Left colon (tissue), 2 donors: ENCODE measurements around the gene SERPINH1. TPM values are rescaled to one million over a fixed set of nuclear protein-coding genes. Genes with fewer than 3 reads are reported as not detected.

Experiments
- ATAC-seq: fragments of 200-7000 bp; cut with Tn5 transposase; one replicate; pipeline ENCODE4 v1.9.1; 2020; ENCODE audit warnings: mild to moderate bottlenecking, moderate library complexity
- DNase-seq, 2 donors: peaks; one replicate each; pipeline ENCODE4 v3.0.0-alpha.2; 2020
- intact Hi-C, 2 donors: fragments of 100-400 bp; cut with DNase I in 1 of 2; cut with micrococcal nuclease in 1 of 2; formaldehyde crosslinking; loops; one replicate each; pipeline versions ENCODE4 v1.11.2 to v1.14.0; 2022; cut with DNase I, micrococcal nuclease
- long read RNA-seq: library from polyadenylated mRNA; unstranded; transcript quantifications from one replicate; pipeline ENCODE4 v2.0.0, GENCODE V29; 2021
- total RNA-seq, 2 donors: library from RNA; stranded (reverse); fragmentation: NEBNext Ultra II Directional; extraction: Animal tissue kit (Norgen Biotek cat#: 25700); gene quantifications; one replicate each; pipeline ENCODE4 v1.2.1, GENCODE V29; 2021
- donor health status: DM: no; HTN: no; CAD: no.
- donor health status: DM: yes; HTN: yes; CAD: no.

The SERPINH1 gene
- total RNA-seq: 10 to 100 TPM; 24.0 to 41.5 TPM
- long read RNA-seq, transcript SERPINH1-201 (5 exons, 2,225 nt): major isoform, 9 of 11 reads
- long read RNA-seq, partial matches to known transcripts: 1 of 11 reads
- long read RNA-seq, other reads (novel, unspliced or antisense): 1 of 11 reads

DNA sequence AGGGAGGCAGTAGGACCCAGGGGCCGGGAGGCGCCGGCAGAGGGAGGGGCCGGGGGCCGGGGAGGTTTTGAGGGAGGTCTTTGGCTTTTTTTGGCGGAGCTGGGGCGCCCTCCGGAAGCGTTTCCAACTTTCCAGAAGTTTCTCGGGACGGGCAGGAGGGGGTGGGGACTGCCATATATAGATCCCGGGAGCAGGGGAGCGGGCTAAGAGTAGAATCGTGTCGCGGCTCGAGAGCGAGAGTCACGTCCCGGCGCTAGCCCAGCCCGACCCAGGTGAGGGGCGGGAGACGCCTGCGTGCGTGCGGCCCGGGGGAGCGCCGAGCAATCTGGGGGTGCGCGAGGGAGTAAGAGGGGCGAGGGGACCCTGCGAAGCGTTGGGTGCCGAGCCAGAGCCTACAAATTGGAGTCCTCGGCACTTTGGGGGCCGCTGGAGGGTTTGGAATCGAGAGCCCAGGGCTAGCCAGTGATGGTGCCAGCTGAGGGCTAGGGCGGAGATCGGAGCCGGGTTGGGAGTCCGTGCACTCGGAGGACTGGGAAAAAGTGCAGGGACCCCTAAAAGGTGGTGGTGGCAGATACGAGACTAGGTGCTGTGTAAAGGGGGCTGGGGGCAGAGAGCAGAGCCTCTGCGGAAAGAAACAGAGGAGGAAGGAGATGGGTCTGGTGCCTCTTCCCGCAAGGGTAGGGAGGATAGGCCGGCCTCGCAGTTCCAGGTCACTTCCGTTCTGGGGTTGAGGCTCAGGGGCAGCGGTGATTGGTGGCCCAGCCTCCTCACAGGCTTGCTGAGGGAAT is at the start of gene SERPINH1:
Gene SERPINH1, plus strand, starts transcription at position 206 of the 788 bp plus-strand sequence. CDS start 4,097 bp downstream, outside the sequence.
- intact Hi-C loops: no loop called here
- ATAC-seq (peak; percentile 91), DNase-seq (peak; percentile 85 to 92)

DNA sequence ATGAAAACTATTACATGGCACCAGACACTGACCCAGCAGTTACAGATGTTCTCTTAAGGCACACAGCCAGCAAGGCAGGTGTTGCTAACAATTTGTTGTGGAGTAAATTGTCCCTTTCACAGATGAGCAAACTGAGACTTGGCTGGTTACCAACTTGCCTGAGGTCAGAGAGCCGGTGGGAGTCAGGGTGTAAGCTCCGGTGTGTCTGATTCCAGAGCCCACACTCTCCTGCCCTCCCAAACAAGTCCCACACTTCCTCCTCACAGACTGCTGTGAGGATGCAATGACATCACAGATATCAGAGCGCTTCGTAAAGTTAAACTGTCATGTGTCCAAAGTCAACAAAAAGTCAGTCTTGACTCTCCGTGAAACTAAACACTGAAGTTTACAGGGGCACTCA is 48.8 kb upstream of the SERPINH1 start:
- DNase-seq (no peak), ATAC-seq (peak; percentile 73)
- intact Hi-C loops: no loop called here

DNA sequence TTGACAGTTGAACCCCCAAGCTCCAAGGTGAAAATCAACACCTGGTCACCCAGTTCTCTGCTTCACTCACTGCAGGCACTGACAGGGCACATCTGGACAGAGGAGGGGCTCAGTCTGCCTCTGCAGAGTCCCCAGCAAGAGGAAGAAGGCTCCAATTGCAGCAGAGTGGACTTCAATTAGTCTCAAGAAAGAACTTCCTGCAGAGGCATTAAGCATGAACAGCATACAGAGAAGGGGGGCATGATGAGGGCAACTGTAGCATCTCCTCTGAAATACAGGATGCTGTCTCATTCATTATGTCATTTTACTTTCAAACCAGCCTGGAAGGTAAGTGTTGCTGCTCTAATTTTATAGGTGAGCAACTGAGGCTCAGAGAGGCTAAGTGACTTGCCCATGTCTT is 47.5 kb upstream of the SERPINH1 start:
- DNase-seq (no peak), ATAC-seq (no peak)
- intact Hi-C loops: no loop called here

DNA sequence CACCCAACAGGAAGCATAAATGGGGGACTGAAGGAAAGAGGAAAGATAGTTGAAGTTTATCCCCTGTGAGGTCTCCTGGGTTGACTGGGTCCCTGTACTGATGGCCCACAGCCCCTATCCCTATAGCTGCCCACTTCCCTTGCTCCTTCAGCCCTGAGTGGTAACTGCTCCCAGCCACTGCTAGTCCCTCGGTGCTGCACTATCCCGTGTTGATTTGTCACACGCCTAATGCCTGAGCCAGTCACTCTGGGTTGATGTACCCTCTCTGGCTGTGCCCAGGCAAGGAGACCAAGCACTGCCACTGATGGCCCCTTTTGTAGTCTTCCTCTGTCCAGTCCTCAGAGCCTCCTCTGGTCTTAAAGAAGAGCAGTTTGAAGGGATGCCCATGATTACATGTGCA is 45.9 kb upstream of the SERPINH1 start:
- intact Hi-C loops: no loop called here
- no peak for DNase-seq
- no peak for ATAC-seq

DNA sequence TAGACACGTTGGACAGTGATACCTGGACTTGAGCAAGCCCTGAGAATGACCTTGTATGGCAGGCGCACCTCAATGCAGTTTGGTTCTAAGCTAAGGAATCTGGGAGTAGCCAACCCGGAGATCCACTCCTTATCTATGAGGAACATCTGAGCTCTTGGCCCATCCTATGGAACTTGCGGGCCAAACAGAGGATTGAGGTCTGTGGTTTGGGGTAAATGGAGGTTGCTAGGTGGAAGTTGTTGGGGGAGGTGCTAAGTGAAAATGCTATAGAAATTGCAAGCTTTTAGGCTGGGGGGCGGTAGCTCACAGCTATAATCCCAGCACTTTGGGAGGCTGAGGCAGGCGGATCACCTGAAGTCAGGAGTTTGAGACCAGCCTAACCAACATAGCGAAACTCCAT is 45.2 kb upstream of the SERPINH1 start:
- no peak for DNase-seq
- intact Hi-C loops: no loop called here
- no peak for ATAC-seq

DNA sequence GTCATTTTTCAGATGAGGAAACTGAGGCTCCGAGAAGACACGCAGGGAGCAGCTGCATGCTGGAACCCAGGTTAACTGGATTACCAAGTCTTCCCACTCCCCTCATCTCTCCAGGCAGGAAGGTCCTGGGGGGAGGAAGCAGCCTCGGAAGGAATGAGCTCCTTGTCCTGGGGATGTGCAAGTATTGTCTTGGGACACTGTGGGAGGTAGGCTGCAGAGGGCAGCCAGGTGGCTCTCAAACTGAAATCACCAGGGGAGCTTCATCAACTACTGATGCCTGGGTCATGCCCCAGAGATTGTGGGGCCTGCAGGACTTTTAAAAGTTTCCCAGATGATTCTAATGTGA is 43.9 kb upstream of the SERPINH1 start:
- intact Hi-C loops: no loop called here
- no peak for DNase-seq

DNA sequence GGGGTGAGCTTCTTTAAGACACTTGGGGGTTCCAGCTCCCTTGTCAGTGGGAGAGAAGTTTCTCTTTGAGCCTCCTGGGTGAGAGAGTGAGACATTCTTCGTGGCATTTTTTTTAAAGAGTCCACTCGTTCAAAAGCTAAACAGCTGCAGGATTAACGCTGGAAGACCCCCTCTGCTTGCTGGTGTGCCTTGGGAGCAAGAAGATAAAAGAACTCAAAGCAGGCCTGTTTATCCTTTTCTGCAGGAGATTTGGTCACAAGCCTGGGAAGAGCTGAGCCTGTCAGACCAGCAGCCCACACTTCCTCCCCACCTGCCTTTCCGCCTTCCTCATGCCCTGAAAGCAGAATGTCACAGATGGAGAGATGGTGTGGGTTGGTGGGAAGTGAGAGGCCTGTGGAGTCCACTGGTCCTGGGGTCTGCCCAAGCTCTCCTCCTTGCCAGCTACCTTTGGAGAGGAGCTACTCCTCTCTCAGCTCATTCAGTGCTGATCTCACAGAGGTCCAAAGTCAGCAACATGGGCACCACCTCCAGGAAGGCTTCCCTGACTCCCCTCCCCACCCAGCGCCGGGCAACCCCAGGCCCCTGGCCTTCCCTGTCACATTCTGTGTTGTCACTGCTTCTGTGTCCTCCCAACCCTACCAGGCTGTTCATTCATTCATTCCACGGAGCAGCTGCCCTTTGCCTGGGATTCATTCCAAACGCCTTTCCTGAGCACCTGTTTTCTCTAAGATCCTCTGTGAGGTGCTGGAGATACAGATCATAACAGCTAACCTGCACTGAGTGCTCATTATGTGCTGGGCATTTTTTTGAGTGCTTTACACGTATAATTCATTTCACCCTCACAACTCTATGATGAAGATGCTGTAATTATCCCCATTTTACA is 43.0 kb upstream of the SERPINH1 start:
- ATAC-seq (no peak), DNase-seq (no peak)
- intact Hi-C loops: no loop called here

More for the DNA sequence above, 43.9 kb upstream of the SERPINH1 start:
- no peak for ATAC-seq

DNA sequence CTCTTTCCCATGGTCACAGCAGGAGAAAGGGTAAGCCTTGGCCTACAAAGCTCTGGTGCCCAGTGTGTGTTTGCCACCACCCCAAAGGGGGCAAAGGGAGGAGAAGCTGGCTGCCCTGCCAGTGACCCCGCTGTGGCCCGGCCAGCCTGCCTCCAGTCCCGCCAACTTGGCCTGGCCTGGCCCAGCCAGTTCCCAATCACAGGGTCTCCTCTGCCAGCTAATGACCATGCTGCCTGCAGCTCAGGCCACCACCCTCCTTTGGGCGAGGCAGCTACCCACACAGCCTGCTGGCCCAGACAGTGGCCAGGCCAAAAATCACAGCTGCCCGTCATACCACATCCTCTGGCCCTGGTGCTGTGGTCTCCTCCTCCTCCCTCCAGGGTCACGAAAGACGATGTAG is 41.4 kb upstream of the SERPINH1 start:
- no peak for DNase-seq
- intact Hi-C loops: no loop called here
- ATAC-seq: no peak

DNA sequence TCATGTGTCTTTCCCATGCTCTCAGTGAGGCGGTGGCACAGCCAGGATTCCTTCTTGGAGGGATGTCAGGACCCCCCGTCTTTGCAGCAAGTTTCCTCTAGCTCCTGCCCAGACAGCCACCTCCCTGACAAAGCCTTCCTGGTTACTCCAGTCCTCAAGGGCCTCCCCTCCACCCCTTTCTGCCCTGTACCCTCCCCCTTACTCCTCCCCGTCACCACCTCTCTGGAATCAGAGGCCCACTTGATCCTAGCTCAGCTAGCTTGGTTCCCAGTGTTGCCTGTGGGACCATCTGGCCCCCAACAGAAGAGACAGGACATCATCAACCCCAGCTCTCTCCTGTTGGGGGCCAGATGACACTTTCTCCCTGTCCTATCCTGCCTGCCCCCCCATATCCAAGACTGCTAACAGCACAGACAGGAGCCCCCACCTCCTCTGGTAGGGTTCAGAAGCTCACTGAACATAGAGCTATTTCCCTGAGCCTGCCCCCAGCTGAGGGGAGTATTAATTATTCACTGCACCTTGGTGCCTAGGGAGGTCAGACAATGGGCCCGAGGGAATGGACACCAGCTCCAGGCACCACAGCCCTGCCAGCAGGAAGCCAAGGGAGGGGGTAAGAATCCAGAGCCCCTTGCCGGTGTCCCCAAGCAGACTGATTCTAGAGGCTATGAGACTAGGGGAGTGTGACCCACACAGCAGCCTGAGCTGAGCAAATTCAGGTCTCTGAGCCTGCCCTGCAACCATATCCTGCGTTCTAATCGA is 39.6 kb upstream of the SERPINH1 start:
- no peak for DNase-seq

DNA sequence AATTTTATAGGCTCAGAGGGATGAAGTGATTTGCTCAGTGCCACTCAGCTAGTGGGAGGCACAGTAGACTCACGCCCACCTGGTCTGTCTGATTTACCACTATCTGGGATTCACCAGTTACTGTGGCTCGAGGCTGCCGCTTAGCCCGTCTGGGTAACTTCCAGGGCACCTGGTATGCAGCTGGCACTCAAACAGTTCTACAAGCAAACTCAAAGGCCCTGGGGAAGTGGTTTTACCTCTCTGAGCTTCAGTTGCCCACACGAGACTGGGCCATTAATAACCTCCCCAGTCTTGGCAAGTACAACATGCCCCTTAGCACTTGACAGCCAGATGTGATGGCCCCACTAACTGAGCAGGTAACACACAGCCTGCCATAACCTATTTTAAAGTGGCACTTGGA is 38.9 kb upstream of the SERPINH1 start:
- DNase-seq (no peak), ATAC-seq (no peak)
- intact Hi-C loops: no loop called here

More for the DNA sequence above, 39.6 kb upstream of the SERPINH1 start:
- ATAC-seq: no peak
- intact Hi-C loops: no loop called here

DNA sequence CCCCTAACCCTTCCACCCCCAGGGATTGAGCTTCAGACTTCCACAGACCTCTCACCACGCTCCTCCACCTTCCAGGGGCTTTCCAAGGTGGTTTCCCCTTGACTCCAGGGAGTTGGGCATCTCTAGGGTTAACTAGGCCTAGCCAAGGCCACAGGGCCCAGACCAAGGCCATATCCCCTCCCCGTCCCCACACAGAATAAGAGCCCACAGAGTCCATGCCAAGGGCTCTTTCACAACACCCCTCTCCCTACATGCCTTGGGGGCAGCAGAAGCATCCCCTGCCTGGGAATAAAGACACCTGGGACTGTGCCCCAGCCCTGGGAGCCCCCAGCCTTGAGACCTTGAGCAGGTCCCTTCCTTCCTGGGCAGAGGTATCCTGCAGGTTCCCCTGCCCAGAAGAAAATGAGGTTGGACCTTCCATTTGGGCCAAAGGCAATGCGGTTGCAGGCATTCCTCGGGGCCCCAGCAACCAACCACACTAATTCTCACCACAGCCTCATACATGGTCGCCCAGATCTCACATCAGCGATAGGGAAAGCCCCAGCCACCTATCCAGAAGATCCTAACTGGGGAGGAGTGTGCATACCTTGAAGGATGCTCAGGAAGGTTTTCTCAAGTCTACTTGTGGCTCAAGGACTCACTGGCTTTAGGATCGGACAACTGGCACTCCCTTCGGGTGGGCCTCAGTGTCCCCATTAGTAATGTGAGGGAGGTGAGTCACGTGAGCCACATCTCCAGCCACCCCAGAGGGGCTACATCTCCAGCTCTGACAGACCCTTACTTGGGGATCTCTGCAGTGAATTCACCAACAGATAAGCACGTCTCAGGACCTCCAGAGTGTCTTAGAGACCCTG is 38.0 kb upstream of the SERPINH1 start:
- no peak for ATAC-seq
- intact Hi-C loops: no loop called here
- DNase-seq: no peak

DNA sequence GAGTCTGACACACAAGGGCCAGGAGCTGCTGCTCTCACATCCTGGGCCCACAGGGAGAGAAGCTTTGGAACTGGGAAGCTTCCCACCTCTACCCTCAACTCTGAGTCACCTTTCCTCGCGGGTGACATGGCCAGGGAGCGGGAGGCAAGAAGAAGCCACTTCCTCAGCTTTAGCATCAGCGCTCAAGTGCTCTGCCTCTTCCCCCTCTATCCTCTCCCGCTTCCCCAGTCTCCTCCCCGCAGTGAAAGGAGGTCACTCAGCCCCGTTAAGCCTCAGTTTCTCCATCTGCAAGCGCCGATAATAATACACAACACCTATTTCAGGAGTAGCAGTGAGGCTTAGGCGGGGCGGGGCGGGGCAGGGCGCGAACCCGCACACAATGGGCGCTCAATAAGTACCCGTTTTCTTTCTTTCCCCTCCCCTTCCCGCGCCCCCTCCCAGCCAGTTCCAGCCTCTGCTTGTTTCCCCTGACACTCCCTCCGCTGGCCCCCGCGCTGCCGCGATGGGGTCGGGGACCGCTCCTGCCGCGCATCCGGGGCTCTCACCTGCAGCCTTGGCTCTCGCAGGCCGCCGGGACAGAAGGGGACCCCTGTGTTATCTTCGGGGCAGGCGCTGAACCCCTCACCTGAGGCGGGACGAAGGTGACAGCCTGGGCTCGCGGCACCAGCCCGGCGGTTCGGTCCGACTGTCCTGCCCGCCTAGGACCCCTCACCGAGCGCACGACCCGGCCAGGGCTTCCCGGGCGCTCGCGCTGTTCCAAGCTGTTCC is 37.2 kb upstream of the SERPINH1 start:
- ATAC-seq (peak; percentile 5), DNase-seq (peak in 1 of 2 donors; percentile 47)
- intact Hi-C loops: no loop called here

DNA sequence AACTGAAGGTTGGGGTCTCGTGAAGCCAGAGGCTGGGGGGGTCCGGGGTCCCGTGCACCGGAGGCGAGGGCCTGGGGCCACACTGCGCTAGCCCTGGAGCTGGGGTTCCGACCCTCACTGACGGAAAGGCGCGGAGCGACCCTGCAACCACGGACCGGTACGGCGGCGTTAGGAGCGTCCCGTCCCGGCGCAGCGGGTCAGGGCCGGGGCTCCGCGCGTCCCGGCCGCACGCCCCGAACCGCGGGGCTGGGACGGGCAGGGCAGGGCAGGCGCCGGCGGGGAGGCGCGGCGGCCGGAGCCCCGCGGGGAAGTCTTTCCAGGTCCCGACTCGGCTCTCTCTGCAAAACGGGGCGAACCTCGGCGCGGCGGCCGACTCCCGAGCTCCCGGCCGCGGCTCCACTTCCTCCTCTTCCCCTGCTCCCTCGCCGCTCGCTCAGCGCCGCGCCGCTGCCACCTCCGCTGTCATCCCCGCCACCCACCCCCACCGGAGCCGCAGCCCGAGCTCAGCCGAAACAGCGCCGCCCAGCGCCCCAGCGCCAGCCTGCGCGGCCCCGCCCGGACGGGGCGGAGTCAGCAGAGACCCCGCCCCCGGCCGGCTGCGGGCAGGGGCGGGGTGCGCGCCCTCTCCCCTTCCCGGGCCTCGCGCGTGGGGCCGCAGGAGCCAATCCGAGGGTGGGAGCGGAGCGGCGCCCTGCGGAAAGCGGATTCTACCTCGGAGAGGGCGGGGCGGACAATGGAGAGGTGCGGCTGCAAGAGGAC is 36.4 kb upstream of the SERPINH1 start, which contains the start of gene GDPD5:
Gene GDPD5, minus strand, starts transcription at position 509 of the 759 bp plus-strand sequence. CDS start 48,206 bp downstream, outside the sequence.
- DNase-seq (peak; percentile 83 to 84), ATAC-seq (peak; percentile 96)
- intact Hi-C loops: loop anchor here in 1 of 2 donors (2.0 kb wide), 1 partner anchor 123 kb away; no protein-coding TSS in a partner anchor

DNA sequence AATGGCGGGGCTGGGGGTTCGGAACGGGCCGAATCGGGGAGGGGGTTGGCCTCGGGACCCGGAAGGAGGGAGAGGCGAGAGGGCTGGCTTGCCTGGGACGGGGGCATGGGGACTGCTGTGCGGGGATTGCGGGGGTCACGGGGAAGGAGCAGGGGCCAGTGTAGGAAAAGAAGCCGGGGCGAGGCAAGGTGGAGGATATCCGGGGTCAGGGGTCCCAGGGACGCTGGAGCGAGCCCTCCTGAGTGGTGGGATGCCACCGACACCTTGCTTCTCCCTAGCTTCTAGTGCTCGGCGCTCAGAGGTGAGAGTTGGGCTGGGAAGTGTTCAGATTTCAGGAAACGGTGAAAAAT is 35.9 kb upstream of the SERPINH1 start:
- no peak for DNase-seq
- intact Hi-C loops: loop anchor here in 1 of 2 donors (2.0 kb wide), 1 partner anchor 123 kb away; no protein-coding TSS in a partner anchor
- peak; percentile 1 for ATAC-seq

DNA sequence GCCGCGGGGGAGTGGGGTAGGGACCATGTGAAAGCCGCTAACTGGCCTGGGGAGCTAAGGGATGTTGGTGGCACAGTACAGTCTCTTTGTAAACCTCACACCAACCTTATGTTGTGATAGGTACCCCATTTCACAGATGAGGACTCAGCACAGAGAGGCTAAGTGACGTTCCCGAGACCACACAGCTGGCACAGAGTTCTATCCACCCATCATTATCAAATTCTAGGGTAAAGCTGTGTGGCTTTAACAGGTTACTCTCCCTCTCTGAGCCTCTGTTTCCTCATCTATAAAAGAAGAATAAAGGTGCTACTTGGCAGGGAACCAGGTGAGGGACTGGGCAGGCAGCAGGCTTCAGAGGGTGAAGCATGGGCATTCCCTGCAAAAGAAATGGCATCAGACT is 34.9 kb upstream of the SERPINH1 start:
- no peak for ATAC-seq
- intact Hi-C loops: loop anchor here in 1 of 2 donors (2.0 kb wide), 1 partner anchor 124 kb away; no protein-coding TSS in a partner anchor
- no peak for DNase-seq

DNA sequence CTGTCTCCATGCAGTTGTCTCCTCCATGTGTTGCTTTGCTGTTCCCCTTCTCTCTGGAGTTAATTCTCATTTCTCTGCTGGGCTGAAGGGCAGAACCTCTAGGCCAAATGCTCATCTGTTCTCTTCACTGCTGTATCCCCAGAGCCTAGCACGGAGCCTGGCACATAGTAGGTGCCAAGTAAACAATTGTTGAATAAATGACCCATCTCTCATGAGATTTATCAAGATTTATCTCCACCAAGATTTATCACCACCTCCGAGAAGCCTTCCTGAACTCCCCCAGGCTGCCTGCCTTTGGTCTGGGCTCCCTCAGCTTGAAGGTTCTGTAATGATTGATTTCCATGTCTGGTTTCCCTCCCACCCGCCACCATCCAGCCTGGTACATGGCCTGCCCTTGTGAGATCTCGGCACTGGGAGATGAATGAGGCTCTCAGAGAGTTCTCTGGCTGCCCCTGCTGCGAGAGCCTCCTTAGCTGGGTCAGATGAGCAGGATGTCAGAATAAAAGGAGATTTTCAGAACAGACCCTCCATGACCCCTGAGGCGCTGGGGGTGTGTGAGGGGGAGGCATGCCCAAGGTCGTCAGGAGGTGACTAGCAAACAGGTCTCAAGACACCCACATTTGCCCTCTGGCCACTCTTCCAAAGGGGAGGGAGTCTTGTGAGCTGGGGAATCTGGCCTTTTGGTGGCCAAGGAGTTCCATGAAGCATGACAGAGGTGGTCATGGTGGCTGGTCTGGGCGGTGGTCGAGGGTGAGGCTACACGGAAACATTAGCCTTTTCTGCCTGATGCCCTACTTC is 33.9 kb upstream of the SERPINH1 start:
- ATAC-seq (no peak), DNase-seq (no peak)
- intact Hi-C loops: loop anchor here in 1 of 2 donors (2.0 kb wide), 1 partner anchor 125 kb away; no protein-coding TSS in a partner anchor
